Loucy (cell line): ENCODE measurements around the gene ZNF544.

Source experiments
- EZH2phosphoT487 ChIP-seq: fragments of 200-600 bp; IDR thresholded peaks from 2 replicates; pipeline ENCODE4 v1.6.1; 2018; ENCODE audit warnings: antibody characterized with exemption, mild to moderate bottlenecking, moderate library complexity, borderline replicate concordance
- TF ChIP-seq, protein P1 (sequence below): fragments of 200-600 bp; sonication (generic); conservative IDR thresholded peaks from 2 replicates; pipeline ENCODE4 v1.5.1; 2014; ENCODE audit warnings: mild to moderate bottlenecking, antibody characterized with exemption, low read length

- TF ChIP-seq, protein P1, sequence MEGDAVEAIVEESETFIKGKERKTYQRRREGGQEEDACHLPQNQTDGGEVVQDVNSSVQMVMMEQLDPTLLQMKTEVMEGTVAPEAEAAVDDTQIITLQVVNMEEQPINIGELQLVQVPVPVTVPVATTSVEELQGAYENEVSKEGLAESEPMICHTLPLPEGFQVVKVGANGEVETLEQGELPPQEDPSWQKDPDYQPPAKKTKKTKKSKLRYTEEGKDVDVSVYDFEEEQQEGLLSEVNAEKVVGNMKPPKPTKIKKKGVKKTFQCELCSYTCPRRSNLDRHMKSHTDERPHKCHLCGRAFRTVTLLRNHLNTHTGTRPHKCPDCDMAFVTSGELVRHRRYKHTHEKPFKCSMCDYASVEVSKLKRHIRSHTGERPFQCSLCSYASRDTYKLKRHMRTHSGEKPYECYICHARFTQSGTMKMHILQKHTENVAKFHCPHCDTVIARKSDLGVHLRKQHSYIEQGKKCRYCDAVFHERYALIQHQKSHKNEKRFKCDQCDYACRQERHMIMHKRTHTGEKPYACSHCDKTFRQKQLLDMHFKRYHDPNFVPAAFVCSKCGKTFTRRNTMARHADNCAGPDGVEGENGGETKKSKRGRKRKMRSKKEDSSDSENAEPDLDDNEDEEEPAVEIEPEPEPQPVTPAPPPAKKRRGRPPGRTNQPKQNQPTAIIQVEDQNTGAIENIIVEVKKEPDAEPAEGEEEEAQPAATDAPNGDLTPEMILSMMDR, result no peak
- TF ChIP-seq EZH2phosphoT487, result no peak
Measured at GRCh38 chr19:58252102-58252685, 23.5 kb downstream of the ZNF544 start.
